Measurements from ENCODE around the gene TMEM72. TPM values are rescaled to one million over a fixed set of nuclear protein-coding genes. Genes with fewer than 3 reads are reported as not detected.

The TMEM72 gene
- polyA plus RNA-seq, 4 donors = 67.6 to 74.5 (median 71.0) TPM

DNA sequence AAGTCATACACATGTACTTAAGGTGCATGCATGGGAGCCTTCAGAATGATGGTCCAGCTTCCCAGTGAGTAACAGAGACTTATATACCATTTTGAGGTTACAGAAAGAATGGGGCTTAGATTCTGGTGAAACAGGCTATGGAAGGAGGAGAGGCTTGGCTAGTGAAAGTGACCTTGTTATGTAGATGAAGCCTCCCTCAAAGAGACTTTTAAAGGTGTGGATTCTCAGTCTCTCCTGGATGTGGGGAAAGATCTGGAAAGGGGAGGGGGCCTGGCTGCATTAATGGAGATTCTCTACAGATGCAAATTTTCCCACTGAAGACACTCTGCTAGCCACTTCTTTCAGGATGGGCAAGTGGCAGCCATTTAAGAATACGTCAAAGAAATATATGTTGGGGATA is 54.0 kb downstream of the TMEM72 start:
- DNase-seq (ENCODE audit: low read depth in 4 of 4, low spot score in 3 of 4) = no peak

- no peak for DNase-seq (ENCODE audit: low read depth in 4 of 4, low spot score in 3 of 4)
These were observed 54.5 kb downstream of the TMEM72 start for GRCh38 chr10:44965651-44966097.

DNA sequence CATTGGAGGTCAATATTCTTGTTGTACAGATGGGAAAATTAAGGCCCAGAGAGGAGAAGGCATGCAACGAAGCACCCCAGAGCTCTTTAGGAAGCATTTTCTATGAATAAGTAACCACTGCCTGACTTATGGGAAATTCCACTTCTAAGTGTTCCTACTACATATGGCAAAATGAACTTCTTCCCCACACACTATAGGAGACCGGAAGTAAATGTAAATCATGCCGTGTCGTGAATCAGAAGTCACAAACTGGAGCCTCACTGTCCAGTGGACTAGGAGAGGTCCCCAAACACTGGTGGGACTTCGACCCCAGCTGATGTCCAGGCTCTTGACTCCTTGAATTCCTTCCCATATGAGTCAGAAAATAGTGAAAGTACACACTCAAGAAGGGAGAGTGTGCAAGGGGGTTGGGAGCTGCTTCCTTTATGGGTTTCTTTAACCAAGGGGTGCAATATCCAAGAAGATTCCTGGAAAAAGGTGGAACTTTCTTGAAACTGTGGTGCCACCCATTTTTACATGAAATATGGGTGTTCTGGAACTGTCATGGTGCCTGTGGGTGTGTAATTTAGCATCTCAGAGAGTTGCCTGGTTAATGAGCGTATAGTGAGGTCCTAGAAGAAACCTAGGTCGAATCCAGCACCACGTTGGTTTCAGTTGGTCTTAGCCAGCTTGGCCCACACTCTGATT is 55.1 kb downstream of the TMEM72 start:
- DNase-seq (ENCODE audit: low read depth in 4 of 4, low spot score in 3 of 4) = no peak

- DNase-seq (ENCODE audit: low read depth in 4 of 4, low spot score in 3 of 4) = no peak
These were observed 55.8 kb downstream of the TMEM72 start for GRCh38 chr10:44966816-44967509.

- no peak for DNase-seq (ENCODE audit: low read depth in 4 of 4, low spot score in 3 of 4)
These were observed 56.5 kb downstream of the TMEM72 start for GRCh38 chr10:44967616-44968015.

DNA sequence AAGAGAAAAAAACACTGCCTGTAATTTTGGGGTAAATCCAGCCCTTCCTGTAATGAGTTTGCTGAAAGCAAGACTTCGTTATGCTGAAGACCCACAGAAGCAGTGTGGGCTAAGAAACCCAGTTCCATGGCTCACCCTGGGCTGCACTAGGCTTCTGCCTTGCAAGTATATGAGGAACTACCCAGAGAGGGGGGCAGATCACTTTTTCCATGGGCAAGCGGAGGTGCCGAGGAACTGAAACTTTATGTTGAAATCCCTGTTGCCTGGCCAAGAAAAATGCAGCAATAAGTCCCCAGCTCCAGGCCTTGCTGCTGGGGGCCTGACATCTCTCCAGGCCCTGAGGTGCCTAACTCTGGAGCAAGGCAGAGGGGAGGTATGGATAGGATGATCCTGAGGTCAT is 57.0 kb downstream of the TMEM72 start:
- DNase-seq (ENCODE audit: low read depth in 4 of 4, low spot score in 3 of 4) = no peak

- no peak for DNase-seq (ENCODE audit: low read depth in 4 of 4, low spot score in 3 of 4)
These were observed 57.6 kb downstream of the TMEM72 start for GRCh38 chr10:44968500-44969400.

DNA sequence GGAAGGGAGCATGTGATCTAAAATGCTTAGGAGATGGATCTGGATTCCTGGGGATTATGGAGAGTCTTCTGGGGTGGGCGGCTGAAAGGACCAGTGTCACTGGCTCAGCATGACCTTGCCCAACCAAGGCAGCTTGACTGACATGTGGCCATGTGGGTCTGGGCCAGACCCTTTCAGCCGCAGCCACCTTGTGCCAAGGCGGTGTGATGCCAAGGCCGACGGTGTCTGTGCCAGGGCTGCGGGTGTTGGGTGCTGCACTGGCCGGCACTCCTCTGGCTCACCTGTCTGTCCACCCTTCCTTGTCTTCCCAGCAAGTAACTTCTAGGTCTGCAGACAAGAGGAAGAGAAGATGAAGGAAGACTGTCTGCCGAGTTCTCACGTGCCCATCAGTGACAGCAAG is 58.7 kb downstream of the TMEM72 start:
- DNase-seq (ENCODE audit: low read depth in 4 of 4, low spot score in 3 of 4) = no peak

- no peak for DNase-seq (ENCODE audit: low read depth in 4 of 4, low spot score in 3 of 4)
These were observed 59.8 kb downstream of the TMEM72 start for GRCh38 chr10:44970812-44971395.

DNA sequence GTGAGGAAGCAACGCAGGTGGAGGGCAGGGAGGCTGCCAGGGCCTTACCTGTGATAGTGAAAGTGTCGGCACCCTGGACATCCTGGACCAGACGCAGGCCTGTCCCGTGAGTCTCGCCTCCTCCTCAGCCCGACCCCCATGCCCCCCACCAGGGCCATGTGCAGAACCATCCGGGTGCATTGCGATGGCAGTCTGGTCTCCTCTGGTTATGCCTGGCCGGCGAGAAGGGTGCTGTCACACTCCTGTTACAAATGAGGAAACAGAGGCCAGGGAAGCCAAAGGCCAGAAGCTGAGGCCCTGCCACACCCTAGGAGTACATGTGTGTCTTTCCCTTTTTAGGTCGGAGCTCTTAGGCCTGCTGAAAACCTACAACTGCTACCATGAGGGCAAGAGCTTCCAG is 60.3 kb downstream of the TMEM72 start:
- DNase-seq (ENCODE audit: low read depth in 4 of 4, low spot score in 3 of 4) = no peak

GRCh38 chr10:44971935-44972757 is 61.0 kb downstream of the TMEM72 start:
- no peak for DNase-seq (ENCODE audit: low read depth in 4 of 4, low spot score in 3 of 4)

- no peak for DNase-seq (ENCODE audit: low read depth in 4 of 4, low spot score in 3 of 4)
These were observed 61.8 kb downstream of the TMEM72 start for GRCh38 chr10:44972874-44973306.

DNA sequence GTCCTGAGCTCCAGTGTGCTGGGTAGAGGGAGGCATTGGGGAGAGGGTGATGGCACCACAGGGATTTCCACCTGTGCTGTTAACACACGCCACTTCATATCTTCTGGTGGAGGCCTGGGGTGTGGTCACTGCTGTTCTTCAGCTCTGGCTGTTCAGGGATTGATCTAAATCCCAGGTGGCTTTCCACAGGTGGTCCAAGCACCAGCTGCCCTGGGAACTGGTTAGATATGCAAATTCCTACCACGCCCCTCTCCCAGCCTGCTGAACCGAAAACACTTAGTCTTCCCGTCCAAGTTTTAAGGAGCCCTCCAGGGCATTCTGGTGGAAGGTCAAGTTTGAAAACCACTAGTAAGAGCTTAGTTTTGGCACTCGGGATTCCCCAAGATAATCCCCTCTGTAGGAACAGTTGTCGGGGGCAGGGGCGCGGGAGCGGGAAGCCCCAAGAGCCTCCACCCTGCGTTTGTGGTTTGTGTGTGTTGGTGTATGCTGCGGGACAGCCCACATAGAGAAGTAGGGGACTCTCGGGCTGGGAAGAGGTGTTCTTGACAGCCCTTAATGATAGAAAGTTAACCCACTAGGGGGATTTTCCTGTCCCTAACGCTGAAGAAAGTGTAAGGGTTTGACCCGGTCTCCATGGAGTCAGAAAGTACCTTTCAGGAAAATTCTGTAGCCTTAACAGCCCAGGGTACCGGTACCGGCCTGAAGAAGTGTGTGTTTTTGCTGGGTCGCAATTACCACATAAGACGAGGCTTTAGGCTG is 62.4 kb downstream of the TMEM72 start:
- no peak for DNase-seq (ENCODE audit: low read depth in 4 of 4, low spot score in 3 of 4)

GRCh38 chr10:44974082-44974627 is 63.0 kb downstream of the TMEM72 start:
- DNase-seq (ENCODE audit: low read depth in 4 of 4, low spot score in 3 of 4) = no peak

GRCh38 chr10:44974628-44975430 is 63.7 kb downstream of the TMEM72 start:
- DNase-seq (ENCODE audit: low read depth in 4 of 4, low spot score in 3 of 4) = peak in 1 of 4 donors; percentile 50

DNA sequence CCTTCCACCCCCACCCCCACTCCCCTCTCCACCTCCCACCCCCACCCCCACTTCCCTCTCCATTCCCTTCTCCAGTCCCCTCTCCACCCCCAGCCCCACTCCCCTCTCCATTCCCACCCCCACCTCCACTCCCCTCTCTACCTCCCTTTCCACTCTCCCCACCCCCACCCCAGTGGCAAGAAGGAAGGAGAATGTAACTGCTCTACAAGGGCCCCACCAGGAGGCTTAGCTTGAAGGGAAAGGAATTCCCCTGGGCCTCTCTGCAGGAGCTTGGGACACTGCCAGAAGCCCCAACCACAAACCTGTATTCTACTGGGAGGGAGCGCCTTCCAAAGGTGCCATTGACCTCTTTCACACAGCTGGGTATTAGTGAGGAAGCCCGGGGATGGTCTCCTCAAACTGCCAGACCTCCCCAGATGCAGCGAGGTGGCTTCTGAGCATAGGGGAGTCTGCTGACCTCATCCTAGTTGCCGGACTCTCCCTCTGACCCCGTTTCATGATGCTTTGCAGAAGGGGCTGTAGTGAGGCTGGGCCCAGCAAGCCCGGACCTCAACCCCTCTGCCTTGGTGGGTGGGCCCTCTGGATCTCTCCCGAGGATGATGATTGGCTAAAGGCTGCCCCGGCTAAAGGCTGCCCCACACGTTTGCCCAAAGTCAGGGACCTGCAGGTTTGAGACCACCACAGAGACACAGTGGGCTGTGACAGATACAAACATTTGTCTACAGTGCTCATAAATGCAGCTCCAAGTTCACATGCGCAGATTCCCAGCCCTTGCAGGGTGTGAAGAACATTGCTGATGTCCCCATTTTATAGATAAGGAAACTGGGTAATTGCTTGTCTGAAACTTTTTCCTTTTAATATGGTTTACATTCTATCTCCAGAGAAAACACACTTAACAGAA is 64.5 kb downstream of the TMEM72 start:
- no peak for DNase-seq (ENCODE audit: low read depth in 4 of 4, low spot score in 3 of 4)
